Measurements from ENCODE around the gene NBDY. TPM values are rescaled to one million over a fixed set of nuclear protein-coding genes. Genes with fewer than 3 reads are reported as not detected.

The NBDY gene
- total RNA-seq, 2 experiments from 2014 or later, result 5.4 to 32.9 TPM

- no peak overlapping the region for H3K4me2 ChIP-seq (ENCODE audit: low read length)
- no peaks in the 10 kb centered on the region for H3K9me2 ChIP-seq (ENCODE audit: insufficient read depth, low read length)
- H3K4me3 ChIP-seq (ENCODE audit: low read depth, low read length, poor library complexity, severe bottlenecking), result no peak overlapping the region
- H3K79me2 ChIP-seq (ENCODE audit: insufficient read depth, low read depth, low read length), result no peaks in the 10 kb centered on the region
- no peak overlapping the region for H3K27ac ChIP-seq (ENCODE audit: low read depth, low read length, poor library complexity, severe bottlenecking)
- no peak for TF ChIP-seq CTCF (conservative IDR thresholded peaks at IDR 0.05; ENCODE audit: low read length)
- TF ChIP-seq EZH2phosphoT487 (IDR thresholded peaks at IDR 0.05; ENCODE audit: borderline replicate concordance, low read depth, low read length), result no peak
- H4K20me1 ChIP-seq (ENCODE audit: insufficient read depth, low read length), result no peaks in the 10 kb centered on the region
- no peaks in the 10 kb centered on the region for H3K9me3 ChIP-seq (ENCODE audit: low read length)
- peaks cover 10% of the 10 kb centered on the region for H3K4me1 ChIP-seq (ENCODE audit: insufficient read depth, low read length, poor library complexity, severe bottlenecking)
- H3K36me3 ChIP-seq (ENCODE audit: insufficient read depth, low read length), result peaks cover 6% of the 10 kb centered on the region
- ChIA-PET POLR2A (no interaction called here), CTCF (ENCODE audit: unreplicated experiment) (no interaction called here)
- DNase-seq (ENCODE audit: low spot score), result no peak
- BruUV-seq (replicated peaks), result no TSS peak
- H2AFZ ChIP-seq (ENCODE audit: low read length), result no peak overlapping the region
- intact Hi-C loops (cut with micrococcal nuclease; ENCODE audit: unreplicated experiment), result no loop called here
Measured at GRCh38 chrX:56817179-56817578, 88.1 kb downstream of the NBDY start.

- CTCF ChIA-PET (ENCODE audit: unreplicated experiment), result no interaction called here
- intact Hi-C loops (cut with micrococcal nuclease; ENCODE audit: unreplicated experiment), result no loop called here
- POLR2A ChIA-PET, result no interaction called here
- H3K36me3 ChIP-seq (ENCODE audit: insufficient read depth, low read length), result no peaks in the 10 kb centered on the region
- no peak for TF ChIP-seq EZH2phosphoT487 (IDR thresholded peaks at IDR 0.05; ENCODE audit: borderline replicate concordance, low read depth, low read length)
- TF ChIP-seq CTCF (conservative IDR thresholded peaks at IDR 0.05; ENCODE audit: low read length), result no peak
- no peak overlapping the region for H3K4me2 ChIP-seq (ENCODE audit: low read length)
- H3K4me1 ChIP-seq (ENCODE audit: insufficient read depth, low read length, poor library complexity, severe bottlenecking), result no peaks in the 10 kb centered on the region
- no peak overlapping the region for H3K4me3 ChIP-seq (ENCODE audit: low read depth, low read length, poor library complexity, severe bottlenecking)
- BruUV-seq (replicated peaks), result no TSS peak
- no peaks in the 10 kb centered on the region for H3K9me2 ChIP-seq (ENCODE audit: insufficient read depth, low read length)
- no peak overlapping the region for H2AFZ ChIP-seq (ENCODE audit: low read length)
- no peaks in the 10 kb centered on the region for H4K20me1 ChIP-seq (ENCODE audit: insufficient read depth, low read length)
- no peak overlapping the region for H3K27ac ChIP-seq (ENCODE audit: low read depth, low read length, poor library complexity, severe bottlenecking)
- H3K9me3 ChIP-seq (ENCODE audit: low read length), result no peaks in the 10 kb centered on the region
- DNase-seq (ENCODE audit: low spot score), result no peak
- no peaks in the 10 kb centered on the region for H3K79me2 ChIP-seq (ENCODE audit: insufficient read depth, low read depth, low read length)
Measured at GRCh38 chrX:56826020-56826419, 97.0 kb downstream of the NBDY start.

GRCh38 chrX:56833626-56834025 is 104.6 kb downstream of the NBDY start:
- no peaks in the 10 kb centered on the region for H4K20me1 ChIP-seq (ENCODE audit: insufficient read depth, low read length)
- no peak overlapping the region for H3K4me3 ChIP-seq (ENCODE audit: low read depth, low read length, poor library complexity, severe bottlenecking)
- H3K9me2 ChIP-seq (ENCODE audit: insufficient read depth, low read length), result no peaks in the 10 kb centered on the region
- intact Hi-C loops (cut with micrococcal nuclease; ENCODE audit: unreplicated experiment), result loop anchor here (5.0 kb wide), 1 partner anchor 159 kb away; no protein-coding TSS in a partner anchor
- no peaks in the 10 kb centered on the region for H3K79me2 ChIP-seq (ENCODE audit: insufficient read depth, low read depth, low read length)
- no peaks in the 10 kb centered on the region for H3K9me3 ChIP-seq (ENCODE audit: low read length)
- no peaks in the 10 kb centered on the region for H3K36me3 ChIP-seq (ENCODE audit: insufficient read depth, low read length)
- DNase-seq (ENCODE audit: low spot score), result no peak
- ChIA-PET CTCF (ENCODE audit: unreplicated experiment) (no interaction called here), POLR2A (no interaction called here)
- no peak overlapping the region for H2AFZ ChIP-seq (ENCODE audit: low read length)
- H3K4me2 ChIP-seq (ENCODE audit: low read length), result no peak overlapping the region
- TF ChIP-seq CTCF (conservative IDR thresholded peaks at IDR 0.05; ENCODE audit: low read length), result no peak
- no peaks in the 10 kb centered on the region for H3K4me1 ChIP-seq (ENCODE audit: insufficient read depth, low read length, poor library complexity, severe bottlenecking)
- no peak overlapping the region for H3K27ac ChIP-seq (ENCODE audit: low read depth, low read length, poor library complexity, severe bottlenecking)
- BruUV-seq (replicated peaks), result no TSS peak
